H1 (cell line): Measurements from ENCODE around the gene OR2L13. TPM values are rescaled to one million over a fixed set of nuclear protein-coding genes. Genes with fewer than 3 reads are reported as not detected.

ENCODE experiments used
- CTCF ChIA-PET: fragments of 300-600 bp; sonication (Branson Sonifier 250); formaldehyde crosslinking; loops from one replicate; lab custom pipeline; 2021; ENCODE audit not compliant: partially characterized antibody; lab: Charles Lee
- POLR2A ChIA-PET: fragments of 300-600 bp; sonication (Branson Sonifier 250); formaldehyde crosslinking; loops from one replicate; lab custom pipeline; 2021; ENCODE audit warnings: inconsistent platforms; ENCODE audit not compliant: partially characterized antibody; lab: Charles Lee
- DNase-seq, 2 experiments: peaks; one replicate each; pipeline versions ENCODE4 v3.0.0 to v3.0.0-alpha.2; 2010 to 2022; ENCODE audit warnings: low spot score in 2 of 2, low read depth in 1 of 2, mixed read lengths in 1 of 2
- FAIRE-seq: peaks from 2 replicates; lab custom pipeline; 2011; peaks lifted over from hg19 to GRCh38; lab: Jason Lieb, UNC
- H2AFZ ChIP-seq: 2 replicates; pipeline ENCODE4 v1.8.1; 2012; ENCODE audit warnings: low read length, inconsistent platforms
- H2AK5ac ChIP-seq: 2 replicates; pipeline ENCODE4 v1.6.1; 2013; ENCODE audit warnings: low read depth, low read length
- H2BK120ac ChIP-seq: replicated peaks from 2 replicates; pipeline ENCODE3; 2013; ENCODE audit warnings: low read depth, low read length, inconsistent platforms
- H2BK12ac ChIP-seq: 2 replicates; pipeline ENCODE4 v1.6.1; 2013; ENCODE audit warnings: low read depth, low read length
- H2BK15ac ChIP-seq: 2 replicates; pipeline ENCODE4 v1.6.1; 2013; ENCODE audit warnings: low read length
- H2BK20ac ChIP-seq: 2 replicates; pipeline ENCODE4 v1.6.1; 2013; ENCODE audit warnings: low read length
- H2BK5ac ChIP-seq: 2 replicates; pipeline ENCODE4 v1.6.1; 2013; ENCODE audit warnings: low read depth, low read length
- H3K14ac ChIP-seq: 2 replicates; pipeline ENCODE4 v1.6.1; 2013; ENCODE audit warnings: inconsistent platforms; ENCODE audit not compliant: insufficient read length
- H3K18ac ChIP-seq: 2 replicates; pipeline ENCODE4 v1.6.1; 2013; ENCODE audit warnings: low read length; ENCODE audit errors: extremely low read depth
- H3K23ac ChIP-seq: 2 replicates; pipeline ENCODE4 v1.6.1; 2013; ENCODE audit warnings: inconsistent platforms; ENCODE audit not compliant: insufficient read length
- H3K23me2 ChIP-seq: 2 replicates; pipeline ENCODE4 v1.6.1; 2013; ENCODE audit warnings: low read depth, low read length
- H3K27ac ChIP-seq: 2 replicates; pipeline ENCODE4 v1.6.1; 2011; ENCODE audit warnings: low read depth, low read length, inconsistent platforms
- H3K27me3 ChIP-seq, 4 experiments: replicated peaks in 1 of 4; 1 replicate in 1 of 4; 2 replicates in 3 of 4; pipeline versions ENCODE4 v1.6.1 to v1.8.1; 2011 to 2013; ENCODE audit warnings: low read length in 3 of 4, mild to moderate bottlenecking in 3 of 4, inconsistent platforms in 2 of 4, mixed read lengths in 2 of 4, moderate library complexity in 1 of 4; ENCODE audit not compliant: control insufficient read depth in 3 of 4, insufficient read depth in 3 of 4; ENCODE audit errors: extremely low read depth in 1 of 4
- H3K36me3 ChIP-seq, 4 experiments: 2 replicates each; pipeline versions ENCODE4 v1.6.1 to v1.8.1; 2011 to 2013; ENCODE audit warnings: mild to moderate bottlenecking in 4 of 4, low read length in 3 of 4, moderate library complexity in 2 of 4, control low read depth in 1 of 4, inconsistent platforms in 1 of 4; ENCODE audit not compliant: insufficient read depth in 4 of 4, control insufficient read depth in 2 of 4
- H3K4ac ChIP-seq: replicated peaks from 2 replicates; pipeline ENCODE3; 2013; ENCODE audit warnings: low read length, low read depth, mixed read lengths, inconsistent platforms; ENCODE audit not compliant: insufficient read length
- H3K4me1 ChIP-seq, 4 experiments: replicated peaks in 1 of 4; 1 replicate in 1 of 4; 2 replicates in 3 of 4; pipeline versions ENCODE4 v1.6.1 to v1.8.1; 2011 to 2013; ENCODE audit warnings: low read length in 3 of 4, inconsistent platforms in 2 of 4, mixed read lengths in 1 of 4; ENCODE audit not compliant: insufficient read depth in 4 of 4, control insufficient read depth in 3 of 4
- H3K4me2 ChIP-seq, 2 experiments: 2 replicates each; pipeline versions ENCODE4 v1.6.1 to v1.8.1; 2011 to 2013; ENCODE audit warnings: low read depth in 2 of 2, low read length in 2 of 2, control low read depth in 1 of 2, inconsistent platforms in 1 of 2, mild to moderate bottlenecking in 1 of 2; ENCODE audit not compliant: insufficient read depth in 1 of 2
- H3K4me3 ChIP-seq, 4 experiments: fragments of 200-600, 300-600 bp in 1 of 4; sonication (generic), shearing (Covaris generic), sonication (Bioruptor Twin) in 1 of 4; 2 replicates each; pipeline versions ENCODE4 v1.5.1 to v1.8.1; 2011 to 2016; ENCODE audit warnings: low read length in 4 of 4, low read depth in 3 of 4, control low read depth in 2 of 4, inconsistent platforms in 2 of 4, mild to moderate bottlenecking in 2 of 4, mixed read lengths in 1 of 4, moderate library complexity in 1 of 4; ENCODE audit not compliant: insufficient read depth in 2 of 4; ENCODE audit errors: extremely low read depth in 1 of 4
- H3K56ac ChIP-seq: replicated peaks from 2 replicates; pipeline ENCODE3; 2013; ENCODE audit warnings: low read depth, mild to moderate bottlenecking, mixed read lengths, low read length, inconsistent platforms; ENCODE audit not compliant: insufficient read length
- H3K79me1 ChIP-seq: 2 replicates; pipeline ENCODE4 v1.6.1; 2013; ENCODE audit warnings: low read depth, low read length, control low read depth
- H3K79me2 ChIP-seq, 2 experiments: 2 replicates each; pipeline versions ENCODE4 v1.6.1 to v1.8.1; 2012 to 2013; ENCODE audit warnings: low read length in 2 of 2, mild to moderate bottlenecking in 2 of 2, inconsistent platforms in 1 of 2; ENCODE audit not compliant: insufficient read depth in 2 of 2, control insufficient read depth in 1 of 2
- H3K9ac ChIP-seq, 4 experiments: replicated peaks in 1 of 4; 1 replicate in 1 of 4; 2 replicates in 3 of 4; pipeline versions ENCODE4 v1.6.1 to v1.8.1; 2011 to 2013; ENCODE audit warnings: low read depth in 3 of 4, low read length in 3 of 4, control low read depth in 2 of 4, mild to moderate bottlenecking in 2 of 4, moderate library complexity in 2 of 4, inconsistent platforms in 1 of 4; ENCODE audit errors: extremely low read depth in 1 of 4
- H3K9me3 ChIP-seq, 2 experiments: 2 replicates each; pipeline versions ENCODE4 v1.6.1 to v1.8.1; 2012 to 2013; ENCODE audit warnings: mild to moderate bottlenecking in 2 of 2, moderate library complexity in 2 of 2, control low read depth in 1 of 2, inconsistent platforms in 1 of 2, low read depth in 1 of 2, low read length in 1 of 2, mixed read lengths in 1 of 2; ENCODE audit not compliant: insufficient read depth in 2 of 2
- H4K20me1 ChIP-seq, 2 experiments: replicated peaks in 1 of 2; 2 replicates each; pipeline versions ENCODE3 to v1.8.1; 2011 to 2013; ENCODE audit warnings: inconsistent platforms in 2 of 2, low read length in 2 of 2, mild to moderate bottlenecking in 1 of 2; ENCODE audit not compliant: insufficient read depth in 2 of 2, control insufficient read depth in 1 of 2
- H4K5ac ChIP-seq: 2 replicates; pipeline ENCODE4 v1.6.1; 2013; ENCODE audit warnings: low read length, low read depth, mixed read lengths, inconsistent platforms; ENCODE audit not compliant: insufficient read length
- H4K8ac ChIP-seq: 2 replicates; pipeline ENCODE4 v1.8.0; 2013; ENCODE audit warnings: mild to moderate bottlenecking, moderate library complexity, low read length, inconsistent platforms; ENCODE audit not compliant: insufficient read depth; ENCODE audit errors: extremely low read depth
- H4K91ac ChIP-seq: replicated peaks from 2 replicates; pipeline ENCODE3; 2013; ENCODE audit warnings: low read length, mixed read lengths, inconsistent platforms; ENCODE audit not compliant: insufficient read length
- BACH1 ChIP-seq: IDR thresholded peaks from 2 replicates; pipeline ENCODE4 v1.6.1; 2012; ENCODE audit warnings: low read length, improper control_type of control experiment
- EP300 ChIP-seq, 2 experiments: IDR thresholded peaks; 1 replicate in 1 of 2; 2 replicates in 1 of 2; pipeline ENCODE4 v1.6.1; 2011 to 2012; ENCODE audit warnings: low read depth in 2 of 2, low read length in 2 of 2, mild to moderate bottlenecking in 2 of 2, borderline replicate concordance in 1 of 2, inconsistent platforms in 1 of 2, moderate library complexity in 1 of 2
- HDAC6 ChIP-seq: IDR thresholded peaks from one replicate; pipeline ENCODE4 v1.7.1; 2012; ENCODE audit warnings: low read depth, mild to moderate bottlenecking, inconsistent platforms, low read length, moderate library complexity
- KDM1A ChIP-seq: fragments of 200-600, 300-600 bp; sonication (generic); IDR thresholded peaks from 2 replicates; pipeline ENCODE4 v1.7.1; 2016; ENCODE audit warnings: mild to moderate bottlenecking, low read length, borderline replicate concordance
- RAD21 ChIP-seq, 2 experiments: IDR thresholded peaks in 1 of 2; conservative IDR thresholded peaks in 1 of 2; 2 replicates each; pipeline ENCODE4 v1.6.1; 2011; ENCODE audit warnings: low read depth in 2 of 2, low read length in 2 of 2, improper control_type of control experiment in 1 of 2, inconsistent platforms in 1 of 2, mild to moderate bottlenecking in 1 of 2, moderate library complexity in 1 of 2
- RXRA ChIP-seq: IDR thresholded peaks from 2 replicates; pipeline ENCODE4 v1.6.1; 2011; ENCODE audit warnings: low read depth, mild to moderate bottlenecking, low read length, moderate library complexity; ENCODE audit not compliant: insufficient read depth
- SIRT6 ChIP-seq: IDR thresholded peaks from one replicate; pipeline ENCODE4 v1.7.1; 2012; ENCODE audit warnings: low read length, inconsistent platforms
- SRF ChIP-seq: IDR thresholded peaks from 2 replicates; pipeline ENCODE4 v1.6.1; 2011; ENCODE audit warnings: mild to moderate bottlenecking, low read depth, low read length, moderate library complexity
- TAF7 ChIP-seq: optimal IDR thresholded peaks from 2 replicates; pipeline ENCODE3; 2011; ENCODE audit warnings: low read depth, mild to moderate bottlenecking, inconsistent platforms, low read length, moderate library complexity, borderline replicate concordance
- TEAD4 ChIP-seq: IDR thresholded peaks from 2 replicates; pipeline ENCODE4 v1.6.1; 2012; ENCODE audit warnings: low read depth, low read length, inconsistent platforms, mixed read lengths
- WGBS, 2 experiments: shearing (Covaris generic) in 1 of 2; methylation state at CpG; one replicate each; pipeline versions ENCODE4 v1.1.6 to v1.1.7; 2013 to 2015; ENCODE audit warnings: low lambda C conversion rate in 2 of 2, mixed read lengths in 2 of 2, inconsistent platforms in 1 of 2, low coverage in 1 of 2, missing lambda C conversion rate in 1 of 2; ENCODE audit not compliant: insufficient replicate concordance in 2 of 2, insufficient coverage in 1 of 2, insufficient read length in 1 of 2; ENCODE audit errors: extremely low coverage in 1 of 2, missing lambda C conversion rate in 1 of 2; 5-methylcytosine and 5-hydroxymethylcytosine counted together
- polyA plus RNA-seq, 7 experiments: library from polyadenylated mRNA; depleted of rRNA in 3 of 7; stranded (reverse) in 5 of 7; unstranded in 2 of 7; fragments of >200 nt in 5 of 7; fragments of 200-250 nt in 2 of 7; gene quantifications; 1 replicate in 5 of 7; 2 replicates in 1 of 7; 4 replicates in 1 of 7; pipeline versions ENCODE4 v1.2.1 to v1.2.3, GENCODE V29; 2011 to 2013; ENCODE audit warnings: missing spikeins in 2 of 7, mixed read lengths in 2 of 7
- total RNA-seq: library from RNA; stranded (reverse); fragmentation: NEBNext Ultra II Directional; extraction: Animal tissue kit (Norgen Biotek cat#: 25700); gene quantifications from 2 replicates; pipeline ENCODE4 v1.2.1, GENCODE V29; 2021

The OR2L13 gene
- total and polyA plus RNA-seq, 2 of the 8 experiments (the other 6 are each of a cell fraction or from before 2014, with no cell fraction given), result not detected

DNA sequence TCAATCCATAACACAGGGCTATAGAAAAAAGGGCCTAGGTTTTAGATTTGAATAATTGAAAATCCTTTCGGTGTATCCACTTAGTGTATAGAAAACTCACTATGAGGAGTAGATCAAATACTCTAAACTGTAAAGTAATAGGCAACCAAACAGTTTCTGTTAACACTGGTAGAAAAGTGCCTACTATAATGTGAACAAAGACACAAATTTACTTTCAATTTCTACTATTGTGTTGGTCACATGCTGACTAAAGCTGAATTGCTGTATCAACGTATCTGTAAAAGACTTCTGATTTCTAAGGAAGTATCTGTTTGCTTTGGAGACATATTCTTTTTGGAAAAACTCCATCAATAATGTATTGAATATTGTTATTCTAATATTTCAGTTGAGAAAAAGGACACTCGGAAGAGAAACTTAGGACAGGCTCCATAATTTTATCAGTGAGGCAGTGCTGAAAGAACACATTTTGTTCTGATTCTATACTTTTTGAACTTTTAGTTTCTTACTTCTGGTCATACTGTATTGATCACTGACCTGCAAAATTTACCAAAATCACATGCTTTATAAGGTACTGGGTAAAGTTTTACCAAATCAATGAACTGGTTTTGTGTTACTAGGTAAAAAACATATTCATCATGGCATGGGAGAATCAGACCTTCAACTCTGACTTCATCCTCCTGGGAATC, 49.7 kb downstream of the OR2L13 start, which contains the start of gene OR2M5:
TSS of gene OR2M5 (plus strand) at position 636 of the 686 bp plus-strand sequence. CDS start at position 636, 0 bp downstream.
- CTCF ChIA-PET, result no interaction called here
- Histone ChIP-seq H4K91ac (no peak within 1 kb of the TSS), H2BK5ac (no peak within 1 kb of the TSS), H2BK15ac (no peak within 1 kb of the TSS), H3K14ac (no peak within 1 kb of the TSS), H3K4me2 (no peak within 1 kb of the TSS), H3K4me1 (no peaks in the 10 kb centered on the region), H2BK20ac (no peak within 1 kb of the TSS), H3K79me2 (no peaks in the 10 kb centered on the region), H3K36me3 (no peaks in the 10 kb centered on the region), H3K56ac (no peak within 1 kb of the TSS), H3K4ac (no peak within 1 kb of the TSS), H3K9me3 (peaks cover 55 to 62% of the 10 kb centered on the region in 2 experiments), H3K9ac (no peak within 1 kb of the TSS), H4K20me1 (no peaks in the 10 kb centered on the region), H2AK5ac (no peak within 1 kb of the TSS), H3K27me3 (no peaks in the 10 kb centered on the region), H3K18ac (no peak within 1 kb of the TSS), H3K79me1 (no peaks in the 10 kb centered on the region), H4K5ac (no peak within 1 kb of the TSS), H4K8ac (no peak within 1 kb of the TSS), H2AFZ (no peak within 1 kb of the TSS), H2BK12ac (no peak within 1 kb of the TSS), H3K23ac (no peak within 1 kb of the TSS), H3K27ac (no peak within 1 kb of the TSS), H2BK120ac (no peak within 1 kb of the TSS), H3K4me3 (no peak within 1 kb of the TSS), H3K23me2 (no peaks in the 10 kb centered on the region)
- 84% methylated on average over 3 of the region's 3 CpGs; no CpG with 5 or more reads in 1 of the 2 experiments for WGBS, 2 experiments
- POLR2A ChIA-PET, result no interaction called here
- no peak for FAIRE-seq
- DNase-seq, result no peak
- no peak for TF ChIP-seq SIRT6
- TF ChIP-seq RAD21 (IDR thresholded peaks at IDR 0.05 in 1 of 2, conservative IDR thresholded peaks at IDR 0.05 in 1 of 2; ENCODE audit: low read depth in 2 of 2, low read length in 2 of 2), result no peak
- no peak for TF ChIP-seq TAF7
- TF ChIP-seq TEAD4, result no peak
- TF ChIP-seq BACH1, result no peak
- no peak for TF ChIP-seq RXRA
- TF ChIP-seq HDAC6, result no peak
- no peak for TF ChIP-seq KDM1A
- no peak for TF ChIP-seq SRF
- TF ChIP-seq EP300 (IDR thresholded peaks at IDR 0.05; ENCODE audit: borderline replicate concordance in 1 of 2, low read depth in 2 of 2, low read length in 2 of 2), result no peak
